Activated CD4-positive, alpha-beta T cell treated with anti-CD3 and anti-CD28 coated beads, Interleukin-2, amount 10 ng/mL, durations not matched to agents 7 days and 5 days (primary cell): Measurements from ENCODE around the gene TGDS. TPM values are rescaled to one million over a fixed set of nuclear protein-coding genes. Genes with fewer than 3 reads are reported as not detected.
A peak's percentile ranks its signal among the peaks of the same experiment; 100 is the strongest.

Source experiments
- CTCF ChIA-PET: fragments of 350-600 bp; sonication (Branson Sonifier 250); formaldehyde crosslinking; loops from one replicate; lab custom pipeline; 2021; ENCODE audit warnings: antibody characterized with exemption; lab: Charles Lee
- POLR2A ChIA-PET: fragments of 350-600 bp; sonication (Branson Sonifier 250); formaldehyde crosslinking; loops from one replicate; lab custom pipeline; 2021; ENCODE audit warnings: antibody characterized with exemption; lab: Charles Lee
- DNase-seq: peaks from one replicate; pipeline ENCODE4 v3.0.0-alpha.2; 2020
- H3K27ac Mint-ChIP-seq: one replicate; pipeline ENCODE4 v1.8.0; 2021; ENCODE audit warnings: mild to moderate bottlenecking, moderate library complexity, mixed read lengths
- H3K27me3 Mint-ChIP-seq: one replicate; pipeline ENCODE4 v1.8.0; 2021; ENCODE audit warnings: mixed read lengths
- H3K36me3 Mint-ChIP-seq: one replicate; pipeline ENCODE4 v1.8.0; 2021; ENCODE audit warnings: low read depth, mixed read lengths
- H3K4me1 Mint-ChIP-seq: one replicate; pipeline ENCODE4 v1.8.0; 2021; ENCODE audit warnings: mixed read lengths
- H3K4me3 Mint-ChIP-seq: one replicate; pipeline ENCODE4 v1.8.0; 2021; ENCODE audit warnings: mild to moderate bottlenecking, moderate library complexity, mixed read lengths
- H3K9me3 Mint-ChIP-seq: one replicate; pipeline ENCODE4 v1.8.0; 2021; ENCODE audit warnings: mixed read lengths
- total RNA-seq, 2 experiments: library from RNA; stranded (reverse); gene quantifications; one replicate each; pipeline ENCODE4 v1.2.3, GENCODE V29; 2021

TGDS gene
- total RNA-seq, 2 experiments from 2014 or later: 15.6 to 16.2 TPM

- H3K4me3 Mint-ChIP-seq: no peak overlapping the region
- no peak overlapping the region for H3K27ac Mint-ChIP-seq
- no peak for DNase-seq
- H3K36me3 Mint-ChIP-seq: peaks cover 20% of the 10 kb centered on the region
- H3K9me3 Mint-ChIP-seq: peaks cover 9% of the 10 kb centered on the region
- no peaks in the 10 kb centered on the region for H3K27me3 Mint-ChIP-seq
- peaks cover 22% of the 10 kb centered on the region for H3K4me1 Mint-ChIP-seq
- POLR2A ChIA-PET: interaction anchor here (0.8 kb wide), 1 partner anchor 18 kb away, joined by 3 read pairs; no protein-coding TSS in a partner anchor
- CTCF ChIA-PET: no interaction called here
These were observed 35.8 kb downstream of the TGDS start for GRCh38 chr13:94560116-94560515.

- Mint-ChIP-seq H3K4me1 (peaks cover 22% of the 10 kb centered on the region), H3K36me3 (peaks cover 20% of the 10 kb centered on the region), H3K27me3 (no peaks in the 10 kb centered on the region), H3K27ac (peak overlapping the region; percentile 54), H3K4me3 (peak overlapping the region; percentile 3), H3K9me3 (peaks cover 9% of the 10 kb centered on the region)
- ChIA-PET CTCF (no interaction called here), POLR2A (no interaction called here)
- no peak for DNase-seq
These were observed 36.6 kb downstream of the TGDS start for GRCh38 chr13:94559222-94559795.

GRCh38 chr13:94558716-94559115, 37.2 kb downstream of the TGDS start:
- Mint-ChIP-seq H3K27me3 (no peaks in the 10 kb centered on the region), H3K4me3 (no peak overlapping the region), H3K36me3 (peaks cover 20% of the 10 kb centered on the region), H3K27ac (peak overlapping the region; percentile 21), H3K4me1 (peaks cover 22% of the 10 kb centered on the region), H3K9me3 (peaks cover 9% of the 10 kb centered on the region)
- peak; percentile 43 for DNase-seq
- CTCF ChIA-PET: no interaction called here
- POLR2A ChIA-PET: no interaction called here

- Mint-ChIP-seq H3K4me3 (no peak overlapping the region), H3K9me3 (peaks cover 9% of the 10 kb centered on the region), H3K27me3 (peaks cover under 1% of the 10 kb centered on the region), H3K36me3 (peaks cover 17% of the 10 kb centered on the region), H3K27ac (no peak overlapping the region), H3K4me1 (peaks cover 22% of the 10 kb centered on the region)
- DNase-seq: no peak
- ChIA-PET POLR2A (no interaction called here), CTCF (no interaction called here)
These were observed 38.2 kb downstream of the TGDS start for GRCh38 chr13:94557684-94558235.

GRCh38 chr13:94556621-94557020, 39.3 kb downstream of the TGDS start:
- DNase-seq: no peak
- Mint-ChIP-seq H3K4me1 (peaks cover 22% of the 10 kb centered on the region), H3K27me3 (peaks cover 2% of the 10 kb centered on the region), H3K27ac (no peak overlapping the region), H3K9me3 (peaks cover 9% of the 10 kb centered on the region), H3K4me3 (no peak overlapping the region), H3K36me3 (peaks cover 12% of the 10 kb centered on the region)
- POLR2A ChIA-PET: no interaction called here
- CTCF ChIA-PET: interaction anchor here (1.1 kb wide), 1 partner anchor 11 kb away, joined by 6 read pairs; no protein-coding TSS in a partner anchor

- CTCF ChIA-PET: interaction anchor here (0.8 to 1.1 kb wide), 2 partner anchors 11 to 12 kb away, joined by 4 to 6 read pairs; no protein-coding TSS in a partner anchor
- Mint-ChIP-seq H3K27me3 (peaks cover 5% of the 10 kb centered on the region), H3K4me3 (no peak overlapping the region), H3K27ac (no peak overlapping the region), H3K36me3 (peaks cover 11% of the 10 kb centered on the region), H3K9me3 (peaks cover 9% of the 10 kb centered on the region), H3K4me1 (peaks cover 21% of the 10 kb centered on the region)
- POLR2A ChIA-PET: no interaction called here
- no peak for DNase-seq
These were observed 39.9 kb downstream of the TGDS start for GRCh38 chr13:94556041-94556440.

GRCh38 chr13:94553766-94554165, 42.2 kb downstream of the TGDS start:
- POLR2A ChIA-PET: no interaction called here
- Mint-ChIP-seq H3K4me1 (peaks cover 20% of the 10 kb centered on the region), H3K9me3 (peaks cover 4% of the 10 kb centered on the region), H3K36me3 (peaks cover 5% of the 10 kb centered on the region), H3K4me3 (no peak overlapping the region), H3K27me3 (peaks cover 16% of the 10 kb centered on the region), H3K27ac (no peak overlapping the region)
- DNase-seq: no peak
- CTCF ChIA-PET: interaction anchor here (1.3 to 1.5 kb wide), 2 partner anchors 9 to 31 kb away, joined by 3 read pairs; no protein-coding TSS in a partner anchor

DNA sequence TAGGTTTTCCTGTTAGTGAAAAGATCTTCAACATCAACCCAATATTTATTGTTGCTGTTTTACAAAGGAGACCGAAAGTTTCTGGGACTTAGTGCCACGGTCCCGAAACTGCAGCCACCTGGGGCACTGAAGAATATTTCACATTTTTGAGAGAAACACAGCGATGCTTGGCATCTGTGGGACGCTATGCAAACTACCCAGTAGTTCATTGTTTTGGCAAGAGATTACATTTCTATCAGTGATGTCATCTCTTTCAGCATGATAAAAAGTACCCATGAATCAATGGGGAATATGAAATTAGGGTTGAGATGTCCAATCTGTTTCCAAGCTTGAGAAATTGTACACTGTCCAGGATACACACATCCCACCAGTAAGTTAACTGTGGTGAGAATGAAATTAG, 43.9 kb downstream of the TGDS start:
- ChIA-PET CTCF (no interaction called here), POLR2A (no interaction called here)
- H3K9me3 Mint-ChIP-seq: peaks cover 1% of the 10 kb centered on the region
- H3K27me3 Mint-ChIP-seq: peaks cover 16% of the 10 kb centered on the region
- H3K4me3 Mint-ChIP-seq: no peak overlapping the region
- H3K27ac Mint-ChIP-seq: no peak overlapping the region
- peaks cover 3% of the 10 kb centered on the region for H3K36me3 Mint-ChIP-seq
- peaks cover 24% of the 10 kb centered on the region for H3K4me1 Mint-ChIP-seq
- DNase-seq: no peak

DNA sequence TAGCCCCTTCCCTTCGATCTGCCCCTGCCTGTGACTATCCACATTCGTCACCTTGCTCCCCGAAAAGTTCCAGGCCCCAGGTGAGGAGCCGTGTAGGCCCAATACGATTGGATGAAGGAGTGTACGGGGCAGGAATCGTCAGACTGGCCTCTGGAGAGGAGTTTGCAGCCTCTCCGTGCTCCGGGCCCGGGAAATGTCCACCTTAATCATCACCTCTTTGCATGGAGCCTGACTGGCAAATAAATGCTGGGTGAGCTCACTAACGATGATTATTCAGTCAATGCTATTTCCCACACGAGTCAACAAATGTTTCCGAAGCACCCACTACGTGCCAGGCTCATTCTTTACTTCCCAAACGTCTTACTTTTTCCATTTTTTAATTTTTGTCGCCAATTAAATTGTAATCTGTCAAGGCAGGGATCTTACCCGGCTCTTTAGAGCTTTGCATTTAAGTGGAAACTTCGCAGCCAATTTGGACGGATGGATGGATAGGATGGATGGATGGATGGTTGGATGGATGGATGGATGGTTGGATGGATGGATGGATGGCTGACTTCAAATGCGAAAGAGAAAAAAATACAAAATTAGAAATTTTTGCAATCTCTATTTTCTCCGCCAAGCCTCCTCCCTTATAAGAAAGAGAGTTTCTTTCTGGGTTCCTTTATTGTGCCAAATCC, 45.8 kb downstream of the TGDS start:
- H3K4me1 Mint-ChIP-seq: peaks cover 26% of the 10 kb centered on the region

DNA sequence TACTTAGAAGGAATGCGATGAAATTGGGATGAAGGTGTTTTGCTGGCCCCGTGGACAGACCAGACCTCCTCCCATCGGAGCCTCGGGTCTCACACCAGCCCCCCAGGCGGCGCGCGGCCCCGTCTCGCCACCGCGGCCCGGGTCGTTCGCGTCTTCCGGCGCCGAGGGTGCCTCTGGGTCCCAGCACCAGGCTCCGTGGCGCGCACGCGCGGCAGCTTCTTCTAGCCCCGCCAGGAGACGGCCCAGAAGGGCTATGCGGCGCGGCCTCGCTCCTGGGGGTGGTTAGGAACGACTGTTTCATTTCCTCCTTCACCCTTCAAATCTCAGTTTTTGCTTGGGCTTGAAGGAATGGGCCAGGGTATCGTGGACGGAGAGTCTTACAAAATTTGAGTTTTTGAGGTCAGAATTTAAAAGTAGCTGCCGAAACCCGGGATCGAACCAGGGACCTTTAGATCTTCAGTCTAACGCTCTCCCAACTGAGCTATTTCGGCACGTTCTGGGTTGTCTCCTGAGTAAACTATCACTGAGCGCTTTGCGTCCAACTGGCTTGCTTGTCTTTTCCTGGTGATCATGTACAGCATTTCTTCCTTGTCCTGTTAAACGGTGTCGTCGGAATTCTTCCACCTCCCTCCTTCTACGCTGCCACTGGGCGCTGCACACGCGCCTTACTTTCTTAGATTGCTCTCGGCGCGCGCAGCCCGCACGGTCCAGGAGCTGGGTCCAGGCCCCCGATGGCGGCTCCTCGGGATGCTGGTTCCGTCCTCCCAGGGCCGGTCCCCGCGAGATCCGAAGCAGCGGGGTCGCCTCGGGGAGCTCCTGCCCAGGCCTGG, 46.5 kb downstream of the TGDS start:
- Mint-ChIP-seq H3K9me3 (peaks cover 7% of the 10 kb centered on the region), H3K27me3 (peaks cover 16% of the 10 kb centered on the region), H3K4me1 (peaks cover 26% of the 10 kb centered on the region), H3K27ac (peak overlapping the region; percentile 93), H3K4me3 (peak overlapping the region; percentile 79), H3K36me3 (peaks cover 3% of the 10 kb centered on the region)
- ChIA-PET CTCF (interaction anchor here (1.0 to 2.1 kb wide), 11 partner anchors 11 to 113 kb away, joined by 3 to 8 read pairs (median 4); partner anchors contain the start of gene TGDS), POLR2A (interaction anchor here (0.7 to 2.0 kb wide), 2 partner anchors 46 to 106 kb away, joined by 3 to 4 read pairs; partner anchors contain the start of gene TGDS)
- DNase-seq: peak; percentile 90

More for the DNA sequence above, 45.8 kb downstream of the TGDS start:
- H3K36me3 Mint-ChIP-seq: peaks cover 3% of the 10 kb centered on the region
- CTCF ChIA-PET: interaction anchor here (1.0 to 2.1 kb wide), 9 partner anchors 11 to 68 kb away, joined by 3 to 8 read pairs (median 4); partner anchors contain the start of gene TGDS
- peaks cover 16% of the 10 kb centered on the region for H3K27me3 Mint-ChIP-seq
- H3K4me3 Mint-ChIP-seq: peak overlapping the region; percentile 79
- peak overlapping the region; percentile 93 for H3K27ac Mint-ChIP-seq
- POLR2A ChIA-PET: interaction anchor here (0.7 to 2.0 kb wide), 2 partner anchors 46 to 107 kb away, joined by 3 to 4 read pairs; partner anchors contain the start of gene TGDS
- peaks cover 7% of the 10 kb centered on the region for H3K9me3 Mint-ChIP-seq
- DNase-seq: no peak

DNA sequence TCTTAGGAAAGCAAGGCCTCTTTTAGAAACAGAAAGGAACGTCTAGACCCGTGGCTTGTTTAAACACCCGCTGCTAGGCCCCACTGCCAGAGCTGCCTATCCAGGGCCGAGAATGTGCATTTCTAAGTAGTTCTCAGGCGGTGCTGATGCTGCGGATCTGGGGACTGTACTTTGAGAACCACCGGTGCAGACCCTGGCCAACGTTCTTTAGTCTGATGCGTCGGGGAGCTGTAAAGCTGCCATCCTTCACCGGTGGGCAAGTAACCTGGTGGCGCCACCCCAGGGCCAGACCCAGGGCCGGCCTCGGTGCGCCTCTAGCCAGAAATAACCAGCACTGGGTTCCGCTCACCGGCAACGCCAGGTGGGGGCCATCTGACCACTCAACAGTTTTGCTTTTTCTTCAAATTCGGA, 47.1 kb downstream of the TGDS start:
- peaks cover 3% of the 10 kb centered on the region for H3K36me3 Mint-ChIP-seq

DNA sequence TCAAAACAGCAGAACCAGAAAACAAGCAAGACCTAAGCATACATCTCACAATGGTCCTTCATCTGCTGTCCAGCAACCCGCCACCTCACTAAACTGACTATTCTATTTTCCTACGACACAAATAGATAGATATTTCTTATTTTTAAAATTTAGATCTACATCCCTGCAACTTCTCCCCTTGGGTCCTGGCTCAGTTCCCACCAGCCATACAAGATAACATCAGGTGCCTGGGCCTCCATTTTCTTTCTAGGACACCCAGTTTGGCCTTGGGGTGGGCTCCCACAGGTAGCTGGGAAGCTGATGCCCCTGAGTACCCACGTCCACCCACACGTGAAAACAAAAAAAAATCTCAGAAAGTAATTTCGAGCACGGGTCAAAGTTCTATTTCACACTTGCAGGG, 47.6 kb downstream of the TGDS start:
- CTCF ChIA-PET: interaction anchor here (1.1 to 1.9 kb wide), 3 partner anchors 15 to 112 kb away, joined by 4 to 7 read pairs (median 4); partner anchors contain the start of gene GPR180
- no peak for DNase-seq
- peak overlapping the region; percentile 93 for H3K27ac Mint-ChIP-seq
- peak overlapping the region; percentile 79 for H3K4me3 Mint-ChIP-seq
- H3K27me3 Mint-ChIP-seq: peaks cover 16% of the 10 kb centered on the region
- H3K4me1 Mint-ChIP-seq: peaks cover 26% of the 10 kb centered on the region
- H3K36me3 Mint-ChIP-seq: peaks cover 3% of the 10 kb centered on the region
- POLR2A ChIA-PET: interaction anchor here (2.0 kb wide), 1 partner anchor 47 kb away, joined by 4 read pairs; the partner anchor contains the start of gene TGDS
- H3K9me3 Mint-ChIP-seq: peaks cover 7% of the 10 kb centered on the region

More for the DNA sequence above, 47.1 kb downstream of the TGDS start:
- Mint-ChIP-seq H3K4me3 (peak overlapping the region; percentile 79), H3K27ac (peak overlapping the region; percentile 93), H3K9me3 (peaks cover 7% of the 10 kb centered on the region), H3K27me3 (peaks cover 16% of the 10 kb centered on the region), H3K4me1 (peaks cover 26% of the 10 kb centered on the region)
- peak; percentile 57 for DNase-seq
- ChIA-PET CTCF (interaction anchor here (1.0 to 2.1 kb wide), 10 partner anchors 10 to 112 kb away, joined by 3 to 8 read pairs (median 4); partner anchors contain the start of genes GPR180 and TGDS), POLR2A (interaction anchor here (2.0 kb wide), 1 partner anchor 47 kb away, joined by 4 read pairs; the partner anchor contains the start of gene TGDS)
